T-cell (primary cell): ENCODE data around the gene CGNL1. TPM values are rescaled to one million over a fixed set of nuclear protein-coding genes. Genes with fewer than 3 reads are reported as not detected.

Experiments
- ATAC-seq, 4 experiments: fragments of 200-7000 bp in 3 of 4; fragments of 150-1000 bp in 1 of 4; cut with Tn5 transposase; replicated peaks in 1 of 4; 1 replicate in 3 of 4; 2 replicates in 1 of 4; pipeline ENCODE4 v1.10.0; 2021; ENCODE audit warnings: moderate library complexity in 3 of 4, mild to moderate bottlenecking in 2 of 4, moderate number of reproducible peaks in 1 of 4
- CTCF ChIA-PET, 2 donors: fragments of 300-600 bp; sonication (Branson Sonifier 250); formaldehyde crosslinking; loops; one replicate each; lab custom pipeline; 2022; ENCODE audit warnings: antibody characterized with exemption in 2 of 2; lab: Charles Lee
- POLR2A ChIA-PET, 2 donors: fragments of 300-600 bp; sonication (Branson Sonifier 250); formaldehyde crosslinking; loops; one replicate each; lab custom pipeline; 2022; ENCODE audit warnings: antibody characterized with exemption in 2 of 2; lab: Charles Lee
- DNase-seq, 35 experiments: peaks; one replicate each; pipeline versions ENCODE4 v3.0.0 to v3.0.0-alpha.2; 2013 to 2023
- H3K27ac ChIP-seq: one replicate; pipeline ENCODE4 v1.5.1; 2013; ENCODE audit warnings: low read length
- H3K27me3 ChIP-seq, 2 experiments: replicated peaks in 1 of 2; 1 replicate in 1 of 2; 2 replicates in 1 of 2; pipeline versions ENCODE4 v1.6.1 to v1.7.0; 2013; ENCODE audit warnings: low read length in 1 of 2, mixed read lengths in 1 of 2; ENCODE audit not compliant: control insufficient read depth in 2 of 2, insufficient read depth in 2 of 2; ENCODE audit errors: extremely low read depth in 1 of 2
- H3K36me3 ChIP-seq, 2 donors: 1 replicate in 1 of 2; 2 replicates in 1 of 2; pipeline versions ENCODE4 v1.6.1 to v1.7.0; 2013; ENCODE audit warnings: low read length in 1 of 2; ENCODE audit not compliant: control insufficient read depth in 2 of 2, insufficient read depth in 1 of 2; ENCODE audit errors: extremely low read depth in 1 of 2
- H3K4me1 ChIP-seq, 2 experiments: 1 replicate in 1 of 2; 2 replicates in 1 of 2; pipeline versions ENCODE4 v1.6.1 to v1.7.0; 2013; ENCODE audit warnings: low read length in 2 of 2, mixed read lengths in 1 of 2; ENCODE audit not compliant: insufficient read depth in 2 of 2, control insufficient read depth in 1 of 2; ENCODE audit errors: extremely low read depth in 1 of 2
- H3K4me3 ChIP-seq, 2 donors: 1 replicate in 1 of 2; 2 replicates in 1 of 2; pipeline versions ENCODE4 v1.5.1 to v1.7.0; 2013; ENCODE audit warnings: mild to moderate bottlenecking in 2 of 2, low read length in 1 of 2, moderate library complexity in 1 of 2; ENCODE audit not compliant: control insufficient read depth in 1 of 2; ENCODE audit errors: extremely low read depth in 1 of 2
- H3K9me3 ChIP-seq: 2 replicates; pipeline ENCODE4 v1.7.0; 2013
- H3K27ac Mint-ChIP-seq, 2 donors: one replicate each; pipeline ENCODE4 v1.8.0; 2020 to 2021; ENCODE audit warnings: mild to moderate bottlenecking in 2 of 2, mixed read lengths in 2 of 2
- H3K27me3 Mint-ChIP-seq, 2 donors: one replicate each; pipeline ENCODE4 v1.8.0; 2021 to 2022; ENCODE audit warnings: mixed read lengths in 2 of 2
- H3K36me3 Mint-ChIP-seq: one replicate; pipeline ENCODE4 v1.8.0; 2021; ENCODE audit warnings: mixed read lengths
- H3K4me1 Mint-ChIP-seq, 3 donors: one replicate each; pipeline ENCODE4 v1.8.0; 2020 to 2022; ENCODE audit warnings: mixed read lengths in 3 of 3, mild to moderate bottlenecking in 1 of 3
- H3K4me3 Mint-ChIP-seq, 3 donors: one replicate each; pipeline ENCODE4 v1.8.0; 2020 to 2022; ENCODE audit warnings: mild to moderate bottlenecking in 3 of 3, mixed read lengths in 3 of 3, moderate library complexity in 3 of 3
- H3K9me3 Mint-ChIP-seq, 3 donors: one replicate each; pipeline ENCODE4 v1.8.0; 2020 to 2022; ENCODE audit warnings: mixed read lengths in 3 of 3
- WGBS: methylation state at CpG from one replicate; pipeline ENCODE4 v1.1.5; 2013; ENCODE audit warnings: missing lambda C conversion rate; ENCODE audit not compliant: insufficient coverage; 5-methylcytosine and 5-hydroxymethylcytosine counted together
- total RNA-seq, 35 experiments: library from RNA in 6 of 35; stranded (reverse) in 6 of 35; fragments of 120-200 nt in 1 of 35; gene quantifications; one replicate each; pipeline versions ENCODE4 v1.2.1 to v1.2.4 and lab custom pipeline; 2013 to 2026

Gene CGNL1
- total RNA-seq, 5 donors from 2014 or later (not counting 1 experiment from before 2014, with no cell fraction given): 0.13 to 0.18 (median 0.16) TPM; not detected in 2

- Mint-ChIP-seq H3K9me3 (no peaks in the 10 kb centered on the region), H3K4me1 (peaks cover 12 to 16% (median 14%) of the 10 kb centered on the region in 3 donors), H3K4me3 (no peak overlapping the region), H3K36me3 (no peaks in the 10 kb centered on the region), H3K27ac (no peak overlapping the region), H3K27me3 (peaks cover 48 to 56% of the 10 kb centered on the region in 2 donors)
- H3K4me3 ChIP-seq: no peak overlapping the region
- no peaks in the 10 kb centered on the region for H3K9me3 ChIP-seq
- no peak overlapping the region for H3K27ac ChIP-seq
- ChIA-PET POLR2A (no interaction called here), CTCF (no interaction called here)
- H3K27me3 ChIP-seq: peaks cover 25 to 42% of the 10 kb centered on the region in 2 experiments
- DNase-seq (no peak), ATAC-seq (no peak)
- 80% methylated on average over 2 of the region's 3 CpGs for WGBS
- no peaks in the 10 kb centered on the region for H3K36me3 ChIP-seq
- H3K4me1 ChIP-seq: no peaks in the 10 kb centered on the region
Observed at GRCh38 chr15:57379487-57379886, 3.2 kb downstream of the CGNL1 start.

GRCh38 chr15:57380854-57381253 lies 4.5 kb downstream of the CGNL1 start:
- Histone ChIP-seq H3K4me3 (no peak overlapping the region), H3K27me3 (peaks cover 16 to 28% of the 10 kb centered on the region in 2 experiments), H3K27ac (no peak overlapping the region), H3K9me3 (no peaks in the 10 kb centered on the region), H3K36me3 (no peaks in the 10 kb centered on the region), H3K4me1 (no peaks in the 10 kb centered on the region)
- ATAC-seq: no peak
- Mint-ChIP-seq H3K9me3 (no peaks in the 10 kb centered on the region), H3K36me3 (no peaks in the 10 kb centered on the region), H3K4me3 (no peak overlapping the region), H3K27me3 (peaks cover 41 to 44% of the 10 kb centered on the region in 2 donors), H3K27ac (no peak overlapping the region), H3K4me1 (peaks cover 11 to 13% (median 11%) of the 10 kb centered on the region in 3 donors)
- WGBS: 100% methylated on average over 1 of the region's 2 CpGs
- no peak for DNase-seq
- ChIA-PET POLR2A (no interaction called here), CTCF (no interaction called here)

GRCh38 chr15:57382215-57382614 lies 5.9 kb downstream of the CGNL1 start:
- CTCF ChIA-PET: interaction anchor here in 1 of 2 donors (0.5 kb wide), 1 partner anchor 1798 kb away, joined by 5 read pairs; no protein-coding TSS in a partner anchor
- H3K27ac ChIP-seq: no peak overlapping the region
- Mint-ChIP-seq H3K36me3 (no peaks in the 10 kb centered on the region), H3K9me3 (no peaks in the 10 kb centered on the region), H3K4me1 (peaks cover 4 to 5% (median 4%) of the 10 kb centered on the region in 3 donors), H3K27me3 (peaks cover 34 to 36% of the 10 kb centered on the region in 2 donors), H3K4me3 (no peak overlapping the region), H3K27ac (no peak overlapping the region)
- no peaks in the 10 kb centered on the region for H3K9me3 ChIP-seq
- DNase-seq (no peak), ATAC-seq (no peak)
- POLR2A ChIA-PET: no interaction called here
- H3K27me3 ChIP-seq: peaks cover 10 to 18% of the 10 kb centered on the region in 2 experiments
- H3K36me3 ChIP-seq: no peaks in the 10 kb centered on the region
- H3K4me3 ChIP-seq: no peak overlapping the region
- 72% methylated on average over 3 of the region's 7 CpGs for WGBS
- no peaks in the 10 kb centered on the region for H3K4me1 ChIP-seq

- no CpG with 5 or more reads among the region's 1 CpG for WGBS
- POLR2A ChIA-PET: no interaction called here
Observed at GRCh38 chr15:57382969-57383368, 6.7 kb downstream of the CGNL1 start.

GRCh38 chr15:57384024-57384423 lies 7.7 kb downstream of the CGNL1 start:
- no peak overlapping the region for H3K27ac ChIP-seq
- H3K4me1 Mint-ChIP-seq: no peaks in the 10 kb centered on the region
- DNase-seq (no peak), ATAC-seq (no peak)
- no peaks in the 10 kb centered on the region for H3K36me3 ChIP-seq
- H3K9me3 Mint-ChIP-seq: no peaks in the 10 kb centered on the region
- H3K9me3 ChIP-seq: no peaks in the 10 kb centered on the region
- no peak overlapping the region for H3K27ac Mint-ChIP-seq
- H3K27me3 Mint-ChIP-seq: peaks cover 23 to 24% of the 10 kb centered on the region in 2 donors
- peaks cover 0 to 16% of the 10 kb centered on the region in 2 experiments for H3K27me3 ChIP-seq
- WGBS: no CpG with 5 or more reads among the region's 2 CpGs
- ChIA-PET POLR2A (no interaction called here), CTCF (no interaction called here)
- no peaks in the 10 kb centered on the region for H3K4me1 ChIP-seq
- H3K4me3 ChIP-seq: no peak overlapping the region
- H3K36me3 Mint-ChIP-seq: no peaks in the 10 kb centered on the region
- no peak overlapping the region for H3K4me3 Mint-ChIP-seq

More at GRCh38 chr15:57382969-57383368, 6.7 kb downstream of the CGNL1 start:
- CTCF ChIA-PET: interaction anchor here in 1 of 2 donors (0.7 kb wide), 1 partner anchor 28 kb away, joined by 4 read pairs; no protein-coding TSS in a partner anchor
- DNase-seq (no peak), ATAC-seq (no peak)
- no peaks in the 10 kb centered on the region for H3K4me1 Mint-ChIP-seq
- H3K4me3 Mint-ChIP-seq: no peak overlapping the region
- H3K4me3 ChIP-seq: no peak overlapping the region
- H3K27ac ChIP-seq: no peak overlapping the region
- no peaks in the 10 kb centered on the region for H3K4me1 ChIP-seq
- no peaks in the 10 kb centered on the region for H3K9me3 ChIP-seq
- H3K27ac Mint-ChIP-seq: no peak overlapping the region
- H3K27me3 ChIP-seq: peaks cover 3 to 16% of the 10 kb centered on the region in 2 experiments
- peaks cover 26 to 32% of the 10 kb centered on the region in 2 donors for H3K27me3 Mint-ChIP-seq
- no peaks in the 10 kb centered on the region for H3K9me3 Mint-ChIP-seq
- no peaks in the 10 kb centered on the region for H3K36me3 Mint-ChIP-seq
- H3K36me3 ChIP-seq: no peaks in the 10 kb centered on the region

GRCh38 chr15:57384816-57385215 lies 8.5 kb downstream of the CGNL1 start:
- H3K9me3 Mint-ChIP-seq: no peaks in the 10 kb centered on the region
- Histone ChIP-seq H3K4me1 (no peaks in the 10 kb centered on the region), H3K27ac (no peak overlapping the region), H3K27me3 (peaks cover 0 to 11% of the 10 kb centered on the region in 2 experiments), H3K9me3 (no peaks in the 10 kb centered on the region), H3K36me3 (no peaks in the 10 kb centered on the region), H3K4me3 (no peak overlapping the region)
- DNase-seq: no peak
- 33% methylated on average over 1 of the region's 2 CpGs for WGBS
- no peaks in the 10 kb centered on the region for H3K4me1 Mint-ChIP-seq
- ChIA-PET CTCF (no interaction called here), POLR2A (no interaction called here)
- no peak overlapping the region for H3K27ac Mint-ChIP-seq
- H3K36me3 Mint-ChIP-seq: no peaks in the 10 kb centered on the region
- ATAC-seq: no peak
- no peak overlapping the region for H3K4me3 Mint-ChIP-seq
- peaks cover 15 to 18% of the 10 kb centered on the region in 2 donors for H3K27me3 Mint-ChIP-seq
